Sigmoid colon (tissue), 4 donors: Measurements from ENCODE around the gene HNRNPU.
A peak's percentile ranks its signal among the peaks of the same experiment; 100 is the strongest.

Experiments used
- CTCF ChIP-seq, 4 experiments: fragments of 450-650 bp in 3 of 4; fragments of 200-600 bp in 1 of 4; IDR thresholded peaks; one replicate each; pipeline ENCODE4 v1.5.1; 2016 to 2019; ENCODE audit warnings: antibody characterized with exemption in 4 of 4, mild to moderate bottlenecking in 3 of 4, moderate library complexity in 2 of 4
- EP300 ChIP-seq, 4 donors: sonication (generic); formaldehyde crosslinking; IDR thresholded peaks; one replicate each; pipeline ENCODE4 v1.6.1; 2017; ENCODE audit warnings: antibody characterized with exemption in 4 of 4
- POLR2A ChIP-seq, 2 donors: fragments of 450-650 bp; IDR thresholded peaks; one replicate each; pipeline ENCODE4 v1.6.1; 2016; ENCODE audit warnings: antibody characterized with exemption in 2 of 2, mild to moderate bottlenecking in 2 of 2, moderate library complexity in 2 of 2

- TF ChIP-seq CTCF (IDR thresholded peaks at IDR 0.05) (peak in 3 of 4 experiments; percentile 23 to 67 (median 43)), POLR2A (IDR thresholded peaks at IDR 0.05) (no peak), EP300 (IDR thresholded peaks at IDR 0.05) (no peak)
Observed at GRCh38 chr1:244801246-244801645, 63.1 kb downstream of the HNRNPU start.
